HEK293 (cell line): ENCODE results near the gene PTP4A1.

Experiments used
- CTCF ChIA-PET: fragments of 350-600 bp; formaldehyde crosslinking; extraction: SDS; loops from one replicate; lab custom pipeline; 2021; ENCODE audit warnings: antibody characterized with exemption; lab: Yijun Ruan, JAX
- POLR2A ChIA-PET: fragments of 300-600 bp; formaldehyde crosslinking; extraction: SDS; loops from one replicate; lab custom pipeline; 2020; ENCODE audit warnings: antibody characterized with exemption, inconsistent platforms; lab: Yijun Ruan, JAX
- H3K27ac ChIP-seq: fragments of 200-500 bp; sonication (Bioruptor generic); 2 replicates; pipeline ENCODE4 v1.5.1; 2014; ENCODE audit warnings: low read depth, low read length, control low read depth, inconsistent platforms; ENCODE audit errors: extremely low read depth
- H3K36me3 ChIP-seq, 2 experiments: fragments of 200-500 bp in 1 of 2; sonication (Bioruptor generic) in 1 of 2; 1 replicate in 1 of 2; 2 replicates in 1 of 2; pipeline ENCODE4 v1.5.1; 2014 to 2017; ENCODE audit warnings: inconsistent platforms in 2 of 2, low read length in 2 of 2; ENCODE audit not compliant: control insufficient read depth in 2 of 2, insufficient read depth in 1 of 2
- H3K4me1 ChIP-seq: fragments of 200-500 bp; sonication (Bioruptor generic); 2 replicates; pipeline ENCODE4 v1.5.1; 2014; ENCODE audit warnings: mild to moderate bottlenecking, low read length, inconsistent platforms; ENCODE audit not compliant: control insufficient read depth, insufficient read depth
- H3K4me3 ChIP-seq: 2 replicates; pipeline ENCODE4 v1.5.1; 2011; ENCODE audit warnings: low read depth, mild to moderate bottlenecking, control low read depth, low read length, moderate library complexity
- H3K9me3 ChIP-seq: fragments of 200-500 bp; sonication (Bioruptor generic); 2 replicates; pipeline ENCODE4 v1.5.1; 2014; ENCODE audit warnings: low read depth, low read length, inconsistent platforms; ENCODE audit not compliant: control insufficient read depth, insufficient read depth
- ATF2 ChIP-seq: fragments of 450-650 bp; formaldehyde crosslinking; IDR thresholded peaks from 2 replicates; pipeline ENCODE4 v1.5.1; 2016; ENCODE audit warnings: missing biosample characterization, missing genetic modification characterization, low read depth
- KLF10 ChIP-seq: fragments of 450-650 bp; IDR thresholded peaks from 2 replicates; pipeline ENCODE4 v1.5.1; 2018; ENCODE audit warnings: missing biosample characterization, mild to moderate bottlenecking, missing genetic modification characterization
- KLF8 ChIP-seq: fragments of 450-650 bp; formaldehyde crosslinking; IDR thresholded peaks from 2 replicates; pipeline ENCODE4 v1.5.1; 2016; ENCODE audit warnings: missing biosample characterization, missing genetic modification characterization
- PBX3 ChIP-seq: sonication (generic); formaldehyde crosslinking; IDR thresholded peaks from 2 replicates; pipeline ENCODE4 v1.8.1; 2022; ENCODE audit warnings: mild to moderate bottlenecking, moderate library complexity, missing genetic modification reagents
- YY2 ChIP-seq: fragments of 450-650 bp; formaldehyde crosslinking; IDR thresholded peaks from 2 replicates; pipeline ENCODE4 v1.5.1; 2016; ENCODE audit warnings: missing biosample characterization, missing genetic modification characterization
- ZBTB1 ChIP-seq: fragments of 450-650 bp; formaldehyde crosslinking; IDR thresholded peaks from 2 replicates; pipeline ENCODE4 v1.5.1; 2016; ENCODE audit warnings: missing biosample characterization, missing genetic modification characterization
- ZFP3 ChIP-seq: fragments of 450-650 bp; formaldehyde crosslinking; IDR thresholded peaks from 2 replicates; pipeline ENCODE4 v1.5.1; 2016; ENCODE audit warnings: low read depth, missing biosample characterization, missing genetic modification characterization
- ZIC2 ChIP-seq: fragments of 450-650 bp; formaldehyde crosslinking; IDR thresholded peaks from 2 replicates; pipeline ENCODE4 v1.5.1; 2016; ENCODE audit warnings: missing biosample characterization, missing genetic modification characterization
- ZNF155 ChIP-seq: fragments of 450-650 bp; formaldehyde crosslinking; IDR thresholded peaks from 2 replicates; pipeline ENCODE4 v1.5.1; 2016; ENCODE audit warnings: missing biosample characterization, missing genetic modification characterization
- ZNF16 ChIP-seq: fragments of 450-650 bp; formaldehyde crosslinking; IDR thresholded peaks from 2 replicates; pipeline ENCODE4 v1.5.1; 2016; ENCODE audit warnings: low read depth, missing biosample characterization, missing genetic modification characterization
- ZNF18 ChIP-seq: fragments of 450-650 bp; formaldehyde crosslinking; IDR thresholded peaks from 2 replicates; pipeline ENCODE4 v1.5.1; 2016; ENCODE audit warnings: missing biosample characterization, missing genetic modification characterization
- ZNF202 ChIP-seq: fragments of 450-650 bp; formaldehyde crosslinking; IDR thresholded peaks from 2 replicates; pipeline ENCODE4 v1.5.1; 2016; ENCODE audit warnings: missing biosample characterization, missing genetic modification characterization, borderline replicate concordance
- ZNF23 ChIP-seq: fragments of 450-650 bp; formaldehyde crosslinking; IDR thresholded peaks from 2 replicates; pipeline ENCODE4 v1.5.1; 2016; ENCODE audit warnings: missing biosample characterization, missing genetic modification characterization, borderline replicate concordance
- ZNF341 ChIP-seq: fragments of 450-650 bp; formaldehyde crosslinking; IDR thresholded peaks from 2 replicates; pipeline ENCODE4; 2016; ENCODE audit warnings: low read depth, missing biosample characterization, missing genetic modification characterization
- ZNF433 ChIP-seq: fragments of 450-650 bp; formaldehyde crosslinking; IDR thresholded peaks from 2 replicates; pipeline ENCODE4 v1.5.1; 2016; ENCODE audit warnings: missing biosample characterization, missing genetic modification characterization, low read depth
- ZNF514 ChIP-seq: fragments of 450-650 bp; formaldehyde crosslinking; IDR thresholded peaks from 2 replicates; pipeline ENCODE4 v1.5.1; 2016; ENCODE audit warnings: missing biosample characterization, missing genetic modification characterization
- ZNF623 ChIP-seq: fragments of 450-650 bp; formaldehyde crosslinking; IDR thresholded peaks from 2 replicates; pipeline ENCODE4 v1.5.1; 2016; ENCODE audit warnings: missing biosample characterization, missing genetic modification characterization
- ZNF701 ChIP-seq: fragments of 450-650 bp; formaldehyde crosslinking; IDR thresholded peaks from 2 replicates; pipeline ENCODE4 v1.5.1; 2016; ENCODE audit warnings: missing biosample characterization, missing genetic modification characterization
- ZNF707 ChIP-seq: fragments of 450-650 bp; formaldehyde crosslinking; IDR thresholded peaks from 2 replicates; pipeline ENCODE4 v1.5.1; 2016; ENCODE audit warnings: missing biosample characterization, missing genetic modification characterization
- TF ChIP-seq, protein P1 (sequence below): fragments of 450-650 bp; formaldehyde crosslinking; IDR thresholded peaks from 2 replicates; pipeline ENCODE4 v1.5.1; 2017; ENCODE audit warnings: missing biosample characterization, missing genetic modification characterization
- TF ChIP-seq, protein P2 (sequence below): fragments of 450-650 bp; formaldehyde crosslinking; IDR thresholded peaks from 2 replicates; pipeline ENCODE4 v1.5.1; 2017; ENCODE audit warnings: missing biosample characterization, missing genetic modification characterization
- TF ChIP-seq, protein P3 (sequence below): fragments of 450-650 bp; formaldehyde crosslinking; IDR thresholded peaks from 2 replicates; pipeline ENCODE4 v1.5.1; 2016; ENCODE audit warnings: missing biosample characterization, missing genetic modification characterization
- TF ChIP-seq, protein P4 (sequence below): fragments of 450-650 bp; formaldehyde crosslinking; IDR thresholded peaks from 2 replicates; pipeline ENCODE4 v1.5.1; 2016; ENCODE audit warnings: missing biosample characterization, missing genetic modification characterization

The PTP4A1 gene

GRCh38 chr6:63579937-63580703, 7.8 kb downstream of the PTP4A1 start:
- no peak for TF ChIP-seq ZBTB1 (tag by site-specific recombination)
- no peak for TF ChIP-seq ZIC2 (tag by site-specific recombination)
- no peak for TF ChIP-seq ATF2 (tag by site-specific recombination)
- no peak for TF ChIP-seq ZNF202 (tag by site-specific recombination)
- no peak for TF ChIP-seq ZFP3 (tag by site-specific recombination)
- TF ChIP-seq PBX3 (CRISPR knock-in tag) = no peak
- TF ChIP-seq ZNF623 (tag by site-specific recombination) = no peak
- no peak for TF ChIP-seq ZNF341 (tag by site-specific recombination)
- TF ChIP-seq ZNF23 (tag by site-specific recombination) = no peak
- no peak for TF ChIP-seq ZNF433 (tag by site-specific recombination)
- TF ChIP-seq ZNF701 = no peak
- no peak for TF ChIP-seq ZNF155 (tag by site-specific recombination)
- no peak for TF ChIP-seq ZNF514 (tag by site-specific recombination)
- CTCF ChIA-PET = interaction anchor here (0.6 to 2.1 kb wide), 6 partner anchors 18 to 343 kb away, joined by 3 to 6 read pairs (median 4); no protein-coding TSS in a partner anchor
- no peaks in the 10 kb centered on the region for H3K9me3 ChIP-seq
- H3K4me1 ChIP-seq = peaks cover 9% of the 10 kb centered on the region; the same call in 1 of the 2 replicates
- no peak overlapping the region for H3K4me3 ChIP-seq
- no peak overlapping the region for H3K27ac ChIP-seq
- H3K36me3 ChIP-seq = peaks cover 67 to 76% of the 10 kb centered on the region in 2 experiments
- POLR2A ChIA-PET = no interaction called here

- Histone ChIP-seq H3K36me3 (peaks cover 67 to 76% of the 10 kb centered on the region in 2 experiments), H3K4me3 (no peak overlapping the region), H3K27ac (no peak overlapping the region), H3K9me3 (no peaks in the 10 kb centered on the region), H3K4me1 (peaks cover 5% of the 10 kb centered on the region; the same call in 1 of the 2 replicates)
- POLR2A ChIA-PET = no interaction called here
- CTCF ChIA-PET = interaction anchor here (0.7 to 2.1 kb wide), 4 partner anchors 17 to 261 kb away, joined by 3 to 6 read pairs (median 6); no protein-coding TSS in a partner anchor
- TF ChIP-seq, protein P1, sequence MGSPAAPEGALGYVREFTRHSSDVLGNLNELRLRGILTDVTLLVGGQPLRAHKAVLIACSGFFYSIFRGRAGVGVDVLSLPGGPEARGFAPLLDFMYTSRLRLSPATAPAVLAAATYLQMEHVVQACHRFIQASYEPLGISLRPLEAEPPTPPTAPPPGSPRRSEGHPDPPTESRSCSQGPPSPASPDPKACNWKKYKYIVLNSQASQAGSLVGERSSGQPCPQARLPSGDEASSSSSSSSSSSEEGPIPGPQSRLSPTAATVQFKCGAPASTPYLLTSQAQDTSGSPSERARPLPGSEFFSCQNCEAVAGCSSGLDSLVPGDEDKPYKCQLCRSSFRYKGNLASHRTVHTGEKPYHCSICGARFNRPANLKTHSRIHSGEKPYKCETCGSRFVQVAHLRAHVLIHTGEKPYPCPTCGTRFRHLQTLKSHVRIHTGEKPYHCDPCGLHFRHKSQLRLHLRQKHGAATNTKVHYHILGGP (tag by site-specific recombination) = no peak
- no peak for TF ChIP-seq ZNF18 (tag by site-specific recombination)
- no peak for TF ChIP-seq ZNF707 (tag by site-specific recombination)
- no peak for TF ChIP-seq ZNF16 (tag by site-specific recombination)
- TF ChIP-seq, protein P2, sequence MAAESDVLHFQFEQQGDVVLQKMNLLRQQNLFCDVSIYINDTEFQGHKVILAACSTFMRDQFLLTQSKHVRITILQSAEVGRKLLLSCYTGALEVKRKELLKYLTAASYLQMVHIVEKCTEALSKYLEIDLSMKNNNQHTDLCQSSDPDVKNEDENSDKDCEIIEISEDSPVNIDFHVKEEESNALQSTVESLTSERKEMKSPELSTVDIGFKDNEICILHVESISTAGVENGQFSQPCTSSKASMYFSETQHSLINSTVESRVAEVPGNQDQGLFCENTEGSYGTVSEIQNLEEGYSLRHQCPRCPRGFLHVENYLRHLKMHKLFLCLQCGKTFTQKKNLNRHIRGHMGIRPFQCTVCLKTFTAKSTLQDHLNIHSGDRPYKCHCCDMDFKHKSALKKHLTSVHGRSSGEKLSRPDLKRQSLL (tag by site-specific recombination) = no peak
- TF ChIP-seq, protein P3, sequence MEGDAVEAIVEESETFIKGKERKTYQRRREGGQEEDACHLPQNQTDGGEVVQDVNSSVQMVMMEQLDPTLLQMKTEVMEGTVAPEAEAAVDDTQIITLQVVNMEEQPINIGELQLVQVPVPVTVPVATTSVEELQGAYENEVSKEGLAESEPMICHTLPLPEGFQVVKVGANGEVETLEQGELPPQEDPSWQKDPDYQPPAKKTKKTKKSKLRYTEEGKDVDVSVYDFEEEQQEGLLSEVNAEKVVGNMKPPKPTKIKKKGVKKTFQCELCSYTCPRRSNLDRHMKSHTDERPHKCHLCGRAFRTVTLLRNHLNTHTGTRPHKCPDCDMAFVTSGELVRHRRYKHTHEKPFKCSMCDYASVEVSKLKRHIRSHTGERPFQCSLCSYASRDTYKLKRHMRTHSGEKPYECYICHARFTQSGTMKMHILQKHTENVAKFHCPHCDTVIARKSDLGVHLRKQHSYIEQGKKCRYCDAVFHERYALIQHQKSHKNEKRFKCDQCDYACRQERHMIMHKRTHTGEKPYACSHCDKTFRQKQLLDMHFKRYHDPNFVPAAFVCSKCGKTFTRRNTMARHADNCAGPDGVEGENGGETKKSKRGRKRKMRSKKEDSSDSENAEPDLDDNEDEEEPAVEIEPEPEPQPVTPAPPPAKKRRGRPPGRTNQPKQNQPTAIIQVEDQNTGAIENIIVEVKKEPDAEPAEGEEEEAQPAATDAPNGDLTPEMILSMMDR (tag by site-specific recombination) = no peak
- TF ChIP-seq YY2 = no peak
- TF ChIP-seq KLF10 (tag by site-specific recombination) = no peak
- TF ChIP-seq, protein P4, sequence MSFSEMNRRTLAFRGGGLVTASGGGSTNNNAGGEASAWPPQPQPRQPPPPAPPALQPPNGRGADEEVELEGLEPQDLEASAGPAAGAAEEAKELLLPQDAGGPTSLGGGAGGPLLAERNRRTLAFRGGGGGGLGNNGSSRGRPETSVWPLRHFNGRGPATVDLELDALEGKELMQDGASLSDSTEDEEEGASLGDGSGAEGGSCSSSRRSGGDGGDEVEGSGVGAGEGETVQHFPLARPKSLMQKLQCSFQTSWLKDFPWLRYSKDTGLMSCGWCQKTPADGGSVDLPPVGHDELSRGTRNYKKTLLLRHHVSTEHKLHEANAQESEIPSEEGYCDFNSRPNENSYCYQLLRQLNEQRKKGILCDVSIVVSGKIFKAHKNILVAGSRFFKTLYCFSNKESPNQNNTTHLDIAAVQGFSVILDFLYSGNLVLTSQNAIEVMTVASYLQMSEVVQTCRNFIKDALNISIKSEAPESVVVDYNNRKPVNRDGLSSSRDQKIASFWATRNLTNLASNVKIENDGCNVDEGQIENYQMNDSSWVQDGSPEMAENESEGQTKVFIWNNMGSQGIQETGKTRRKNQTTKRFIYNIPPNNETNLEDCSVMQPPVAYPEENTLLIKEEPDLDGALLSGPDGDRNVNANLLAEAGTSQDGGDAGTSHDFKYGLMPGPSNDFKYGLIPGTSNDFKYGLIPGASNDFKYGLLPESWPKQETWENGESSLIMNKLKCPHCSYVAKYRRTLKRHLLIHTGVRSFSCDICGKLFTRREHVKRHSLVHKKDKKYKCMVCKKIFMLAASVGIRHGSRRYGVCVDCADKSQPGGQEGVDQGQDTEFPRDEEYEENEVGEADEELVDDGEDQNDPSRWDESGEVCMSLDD (tag by site-specific recombination) = no peak
- TF ChIP-seq KLF8 = no peak
Measured at GRCh38 chr6:63580704-63580961, 8.4 kb downstream of the PTP4A1 start.
